NCI-H1048 (cell line): ENCODE results near the gene GLP2R.

Experiments
- DNase-seq: peaks from one replicate; lab custom pipeline; 2025; lab: John Stamatoyannopoulos, UW

The GLP2R gene

GRCh38 chr17:9922012-9922848, 96.5 kb downstream of the GLP2R start:
- DNase-seq = no peak

GRCh38 chr17:9924735-9925191, 99.0 kb downstream of the GLP2R start:
- peak; percentile 49 for DNase-seq

GRCh38 chr17:9925457-9925856, 99.7 kb downstream of the GLP2R start:
- no peak for DNase-seq

GRCh38 chr17:9926150-9926804, 100.6 kb downstream of the GLP2R start:
- no peak for DNase-seq

- no peak for DNase-seq
Observed at GRCh38 chr17:9928601-9929333, 103.0 kb downstream of the GLP2R start.

GRCh38 chr17:9929871-9930270, 104.1 kb downstream of the GLP2R start:
- no peak for DNase-seq

GRCh38 chr17:9931144-9931741, 105.5 kb downstream of the GLP2R start:
- DNase-seq = no peak

GRCh38 chr17:9932491-9932890, 106.8 kb downstream of the GLP2R start:
- DNase-seq = no peak

- DNase-seq = no peak
Observed at GRCh38 chr17:9934331-9934730, 108.6 kb downstream of the GLP2R start.

- no peak for DNase-seq
Observed at GRCh38 chr17:9935408-9935807, 109.7 kb downstream of the GLP2R start.

GRCh38 chr17:9936095-9936494, 110.4 kb downstream of the GLP2R start:
- DNase-seq = no peak

- no peak for DNase-seq
Observed at GRCh38 chr17:9937241-9937761, 111.6 kb downstream of the GLP2R start.

- DNase-seq = no peak
Observed at GRCh38 chr17:9937901-9938300, 112.2 kb downstream of the GLP2R start.

GRCh38 chr17:9938764-9939163, 113.0 kb downstream of the GLP2R start:
- no peak for DNase-seq

- no peak for DNase-seq
Observed at GRCh38 chr17:9940841-9941240, 115.1 kb downstream of the GLP2R start.

- DNase-seq = no peak
Observed at GRCh38 chr17:9941305-9941704, 115.6 kb downstream of the GLP2R start.
